ENCODE data around the gene EXOC4.

The EXOC4 gene

DNA sequence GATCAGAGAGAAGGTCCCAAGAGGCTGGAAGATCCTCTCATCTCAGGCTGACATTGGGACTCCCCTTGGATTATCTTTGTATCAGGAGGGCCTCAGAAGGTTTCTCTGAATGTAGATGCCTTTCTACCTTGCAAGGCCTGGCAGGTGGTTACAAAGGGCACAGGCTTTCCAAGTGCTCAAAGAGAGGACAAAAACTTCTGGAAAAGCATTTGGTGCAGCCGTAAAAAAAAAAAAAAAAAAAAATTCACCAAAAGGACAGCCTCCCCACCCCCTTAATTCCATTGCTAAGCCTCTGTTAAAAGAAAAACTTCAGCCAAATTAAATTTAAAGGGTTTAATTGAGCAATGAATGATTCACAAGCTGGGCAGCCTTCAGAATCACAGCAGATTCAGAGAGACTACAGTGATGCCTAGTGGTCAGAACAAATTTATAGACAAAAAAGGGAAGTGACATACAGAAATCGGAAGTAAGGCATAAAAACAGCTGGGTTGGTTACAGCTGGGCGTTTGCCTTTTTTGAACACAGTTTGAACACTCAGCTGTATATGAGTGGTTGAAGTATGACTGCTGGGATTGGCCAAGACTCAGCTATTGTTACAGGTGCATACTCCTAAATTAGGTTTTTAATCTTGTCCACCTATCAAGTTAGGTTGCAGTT lies 831.7 kb downstream of the EXOC4 start:
- Histone ChIP-seq H3K9ac (ENCODE audit: low read depth in 1 of 2, low read length in 2 of 2) (no peak overlapping the region), H3K9me3 (ENCODE audit: control insufficient read depth in 2 of 2, low read length in 2 of 2) (peaks cover 3 to 5% of the 10 kb centered on the region in 2 donors), H3K4me1 (ENCODE audit: control insufficient read depth in 2 of 2, insufficient read depth in 2 of 2, low read length in 2 of 2) (no peaks in the 10 kb centered on the region), H3K36me3 (ENCODE audit: control insufficient read depth in 2 of 2, insufficient read depth in 2 of 2, low read length in 2 of 2) (no peaks in the 10 kb centered on the region), H3K27me3 (ENCODE audit: control insufficient read depth in 2 of 2, insufficient read depth in 2 of 2, low read length in 2 of 2) (no peaks in the 10 kb centered on the region), H3K4me3 (ENCODE audit: low read length in 2 of 2) (no peak overlapping the region), H3K27ac (ENCODE audit: low read depth in 2 of 2, low read length in 2 of 2) (no peak overlapping the region)

DNA sequence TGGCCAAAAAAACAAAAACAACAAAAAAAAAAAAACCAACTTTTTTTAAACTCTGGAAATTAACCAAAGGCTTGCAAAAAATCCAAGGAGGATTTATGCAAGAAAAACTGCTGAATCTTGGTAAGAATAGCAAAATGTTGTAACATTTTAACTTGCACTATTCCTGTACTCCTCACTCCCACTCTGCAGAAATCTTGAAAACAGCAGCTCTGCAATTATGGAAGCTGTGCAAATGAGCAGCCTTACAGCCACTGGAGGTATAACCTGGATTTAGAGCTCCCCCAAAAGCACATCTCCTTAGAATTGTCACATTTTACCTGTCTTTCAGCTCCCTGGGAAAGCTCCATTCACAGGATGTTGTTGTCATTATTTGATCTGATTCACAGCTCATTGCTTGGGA lies 832.4 kb downstream of the EXOC4 start:
- no peaks in the 10 kb centered on the region for H3K36me3 ChIP-seq (ENCODE audit: control insufficient read depth in 2 of 2, insufficient read depth in 2 of 2, low read length in 2 of 2)
- peaks cover 3 to 6% of the 10 kb centered on the region in 2 donors for H3K9me3 ChIP-seq (ENCODE audit: control insufficient read depth in 2 of 2, low read length in 2 of 2)
- H3K27me3 ChIP-seq (ENCODE audit: control insufficient read depth in 2 of 2, insufficient read depth in 2 of 2, low read length in 2 of 2): no peaks in the 10 kb centered on the region
- no peak overlapping the region for H3K9ac ChIP-seq (ENCODE audit: low read depth in 1 of 2, low read length in 2 of 2)
- H3K4me1 ChIP-seq (ENCODE audit: control insufficient read depth in 2 of 2, insufficient read depth in 2 of 2, low read length in 2 of 2): no peaks in the 10 kb centered on the region
- no peak overlapping the region for H3K27ac ChIP-seq (ENCODE audit: low read depth in 2 of 2, low read length in 2 of 2)
- H3K4me3 ChIP-seq (ENCODE audit: low read length in 2 of 2): no peak overlapping the region

DNA sequence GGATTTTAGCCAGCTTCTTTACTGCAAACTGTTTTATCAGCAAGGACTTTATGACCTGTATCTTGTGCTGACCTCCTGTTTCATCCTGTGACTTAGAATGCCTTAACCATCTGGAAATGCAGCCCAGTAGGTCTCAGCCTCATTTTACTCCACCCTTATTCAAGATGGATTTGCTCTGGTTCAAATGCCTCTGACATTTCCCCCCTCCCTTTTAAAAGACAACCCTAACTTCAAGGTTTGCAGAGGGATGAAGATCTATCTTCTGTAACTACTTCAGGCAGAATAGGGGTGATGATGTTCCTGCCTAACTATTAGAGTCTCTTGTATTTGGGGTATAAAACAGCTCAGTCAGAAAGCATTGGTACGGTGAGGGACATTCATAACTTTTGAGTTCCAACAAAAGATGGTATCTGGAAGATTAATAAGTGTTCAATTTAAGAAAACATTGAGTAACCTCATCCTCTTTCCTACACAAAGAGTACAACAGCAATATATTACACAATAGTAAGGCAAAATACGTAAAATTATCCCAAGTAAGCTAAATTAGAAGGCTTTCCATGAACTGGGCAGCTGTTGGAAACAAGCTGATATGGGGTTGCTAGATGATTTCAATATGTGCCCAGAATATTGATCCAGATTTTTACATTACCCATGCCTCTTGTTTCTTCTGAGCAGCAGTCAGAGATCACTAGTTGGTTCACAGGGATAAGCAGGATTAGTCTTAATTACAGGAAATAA lies 834.3 kb downstream of the EXOC4 start:
- no peak overlapping the region for H3K27ac ChIP-seq (ENCODE audit: low read depth in 2 of 2, low read length in 2 of 2)
- H3K36me3 ChIP-seq (ENCODE audit: control insufficient read depth in 2 of 2, insufficient read depth in 2 of 2, low read length in 2 of 2): no peaks in the 10 kb centered on the region
- H3K4me1 ChIP-seq (ENCODE audit: control insufficient read depth in 2 of 2, insufficient read depth in 2 of 2, low read length in 2 of 2): no peaks in the 10 kb centered on the region
- H3K9me3 ChIP-seq (ENCODE audit: control insufficient read depth in 2 of 2, low read length in 2 of 2): peaks cover 3 to 6% of the 10 kb centered on the region in 2 donors
- H3K9ac ChIP-seq (ENCODE audit: low read depth in 1 of 2, low read length in 2 of 2): no peak overlapping the region
- no peak overlapping the region for H3K4me3 ChIP-seq (ENCODE audit: low read length in 2 of 2)
- no peaks in the 10 kb centered on the region for H3K27me3 ChIP-seq (ENCODE audit: control insufficient read depth in 2 of 2, insufficient read depth in 2 of 2, low read length in 2 of 2)

DNA sequence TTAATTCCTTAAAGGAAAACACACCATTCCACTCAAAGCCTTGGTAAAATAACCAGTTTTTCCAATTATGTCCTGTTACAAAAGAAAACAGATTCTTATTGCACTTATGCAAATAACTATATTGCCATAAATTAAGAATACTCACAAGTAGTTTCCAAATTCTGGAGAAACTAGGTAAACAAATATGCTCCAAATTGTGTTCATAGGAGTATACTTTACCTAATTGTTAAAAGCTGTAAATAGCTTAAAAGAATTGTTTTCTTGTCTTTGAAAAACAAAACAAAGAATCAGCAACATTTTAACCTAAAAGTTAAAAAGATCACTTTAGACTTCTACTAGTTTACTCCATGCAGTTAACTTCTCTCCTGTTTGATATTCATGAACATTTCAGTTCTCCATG lies 835.3 kb downstream of the EXOC4 start:
- H3K27ac ChIP-seq (ENCODE audit: low read depth in 2 of 2, low read length in 2 of 2): no peak overlapping the region
- H3K4me3 ChIP-seq (ENCODE audit: low read length in 2 of 2): no peak overlapping the region
- no peaks in the 10 kb centered on the region for H3K36me3 ChIP-seq (ENCODE audit: control insufficient read depth in 2 of 2, insufficient read depth in 2 of 2, low read length in 2 of 2)
- H3K9me3 ChIP-seq (ENCODE audit: control insufficient read depth in 2 of 2, low read length in 2 of 2): peaks cover 3 to 6% of the 10 kb centered on the region in 2 donors
- H3K9ac ChIP-seq (ENCODE audit: low read depth in 1 of 2, low read length in 2 of 2): no peak overlapping the region
- no peaks in the 10 kb centered on the region for H3K27me3 ChIP-seq (ENCODE audit: control insufficient read depth in 2 of 2, insufficient read depth in 2 of 2, low read length in 2 of 2)
- H3K4me1 ChIP-seq (ENCODE audit: control insufficient read depth in 2 of 2, insufficient read depth in 2 of 2, low read length in 2 of 2): no peaks in the 10 kb centered on the region

DNA sequence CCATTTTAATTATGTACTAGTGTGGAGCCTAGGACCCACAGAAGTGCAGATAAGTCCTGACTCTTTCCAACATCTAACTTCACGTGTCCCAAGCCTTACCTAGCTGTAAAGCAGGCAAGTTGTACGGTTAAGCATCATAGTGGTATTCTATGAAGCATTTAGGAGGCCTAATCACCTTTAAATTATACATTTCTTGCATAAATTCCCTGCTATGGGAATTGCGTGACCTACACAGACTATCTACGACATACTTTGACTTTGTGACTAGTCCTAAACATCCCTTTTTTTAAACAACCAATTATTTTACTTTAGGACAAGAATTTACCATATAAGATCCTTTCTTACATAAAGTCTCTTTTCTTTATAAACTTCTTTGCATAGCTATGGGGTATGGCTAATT lies 836.6 kb downstream of the EXOC4 start:
- Histone ChIP-seq H3K27me3 (ENCODE audit: control insufficient read depth in 2 of 2, insufficient read depth in 2 of 2, low read length in 2 of 2) (no peaks in the 10 kb centered on the region), H3K4me3 (ENCODE audit: low read length in 2 of 2) (no peak overlapping the region), H3K36me3 (ENCODE audit: control insufficient read depth in 2 of 2, insufficient read depth in 2 of 2, low read length in 2 of 2) (no peaks in the 10 kb centered on the region), H3K4me1 (ENCODE audit: control insufficient read depth in 2 of 2, insufficient read depth in 2 of 2, low read length in 2 of 2) (no peaks in the 10 kb centered on the region), H3K9ac (ENCODE audit: low read depth in 1 of 2, low read length in 2 of 2) (no peak overlapping the region), H3K9me3 (ENCODE audit: control insufficient read depth in 2 of 2, low read length in 2 of 2) (peaks cover 3 to 6% of the 10 kb centered on the region in 2 donors), H3K27ac (ENCODE audit: low read depth in 2 of 2, low read length in 2 of 2) (no peak overlapping the region)

DNA sequence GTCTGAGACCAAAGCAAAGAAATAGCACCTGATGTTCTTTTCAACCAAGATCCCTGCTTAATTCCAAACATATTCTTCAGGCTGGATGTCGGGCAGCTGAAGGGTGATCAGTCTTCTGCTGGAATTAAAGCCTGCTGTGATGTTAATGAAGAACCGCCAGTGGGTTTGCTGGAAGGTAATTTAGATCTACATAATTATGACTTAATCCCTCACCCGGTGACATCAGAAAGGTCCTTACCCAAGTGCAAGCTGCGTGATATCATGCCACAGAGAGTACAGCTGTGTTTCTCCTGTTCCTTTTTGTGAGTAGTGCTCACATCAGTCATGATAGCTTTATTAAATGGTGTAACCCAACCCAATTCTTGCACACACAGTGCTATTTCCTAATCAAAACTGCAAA lies 845.2 kb downstream of the EXOC4 start:
- no peaks in the 10 kb centered on the region for H3K4me1 ChIP-seq (ENCODE audit: control insufficient read depth in 2 of 2, insufficient read depth in 2 of 2, low read length in 2 of 2)
- H3K9ac ChIP-seq (ENCODE audit: low read depth in 1 of 2, low read length in 2 of 2): no peak overlapping the region
- no peak overlapping the region for H3K4me3 ChIP-seq (ENCODE audit: low read length in 2 of 2)
- no peak overlapping the region for H3K27ac ChIP-seq (ENCODE audit: low read depth in 2 of 2, low read length in 2 of 2)
- H3K36me3 ChIP-seq (ENCODE audit: control insufficient read depth in 2 of 2, insufficient read depth in 2 of 2, low read length in 2 of 2): no peaks in the 10 kb centered on the region
- no peaks in the 10 kb centered on the region for H3K9me3 ChIP-seq (ENCODE audit: control insufficient read depth in 2 of 2, low read length in 2 of 2)
- no peaks in the 10 kb centered on the region for H3K27me3 ChIP-seq (ENCODE audit: control insufficient read depth in 2 of 2, insufficient read depth in 2 of 2, low read length in 2 of 2)

DNA sequence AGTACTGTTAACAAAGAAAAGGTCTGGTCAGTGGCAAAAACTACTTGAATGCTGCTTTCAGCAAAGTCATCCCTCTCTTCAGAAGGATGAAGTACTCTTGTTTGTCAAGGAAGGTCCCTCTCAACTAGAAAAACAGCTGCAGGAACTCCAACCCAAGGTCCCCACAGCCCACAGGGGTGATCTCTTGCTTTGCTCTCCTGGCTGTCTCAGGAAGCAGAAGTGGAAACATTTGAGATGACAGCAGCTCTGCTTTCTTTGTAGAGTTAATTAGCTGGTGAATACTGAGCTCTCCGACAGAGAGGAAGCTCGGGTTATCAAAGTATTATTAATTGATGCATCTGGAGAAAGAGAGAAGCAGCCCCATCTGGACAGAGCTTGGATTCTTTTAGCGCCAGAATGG lies 848.8 kb downstream of the EXOC4 start:
- Histone ChIP-seq H3K36me3 (ENCODE audit: control insufficient read depth in 2 of 2, insufficient read depth in 2 of 2, low read length in 2 of 2) (no peaks in the 10 kb centered on the region), H3K9ac (ENCODE audit: low read depth in 1 of 2, low read length in 2 of 2) (no peak overlapping the region), H3K9me3 (ENCODE audit: control insufficient read depth in 2 of 2, low read length in 2 of 2) (no peaks in the 10 kb centered on the region), H3K27me3 (ENCODE audit: control insufficient read depth in 2 of 2, insufficient read depth in 2 of 2, low read length in 2 of 2) (no peaks in the 10 kb centered on the region), H3K4me1 (ENCODE audit: control insufficient read depth in 2 of 2, insufficient read depth in 2 of 2, low read length in 2 of 2) (no peaks in the 10 kb centered on the region), H3K27ac (ENCODE audit: low read depth in 2 of 2, low read length in 2 of 2) (no peak overlapping the region), H3K4me3 (ENCODE audit: low read length in 2 of 2) (no peak overlapping the region)

DNA sequence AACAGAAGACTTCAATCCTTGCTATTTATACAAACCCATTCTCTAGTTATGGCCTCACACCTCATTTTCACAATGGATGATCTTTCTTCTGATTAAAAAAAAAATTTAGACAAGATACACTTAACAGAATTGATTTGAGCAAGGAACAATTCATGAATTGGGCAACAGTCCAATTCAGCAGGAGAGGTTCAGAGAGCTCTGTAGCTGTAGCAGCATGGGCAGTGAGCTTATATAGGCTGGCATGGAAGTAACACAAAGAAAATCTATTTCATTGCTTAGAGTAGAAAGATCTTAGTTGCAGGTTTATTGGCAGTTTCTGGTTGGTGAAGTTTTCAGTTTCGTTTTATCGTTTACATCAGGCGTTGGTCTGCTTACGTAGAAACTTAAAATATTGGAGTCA lies 851.3 kb downstream of the EXOC4 start:
- no peaks in the 10 kb centered on the region for H3K36me3 ChIP-seq (ENCODE audit: control insufficient read depth in 2 of 2, insufficient read depth in 2 of 2, low read length in 2 of 2)
- H3K4me3 ChIP-seq (ENCODE audit: low read length in 2 of 2): no peak overlapping the region
- no peaks in the 10 kb centered on the region for H3K4me1 ChIP-seq (ENCODE audit: control insufficient read depth in 2 of 2, insufficient read depth in 2 of 2, low read length in 2 of 2)
- no peak overlapping the region for H3K9ac ChIP-seq (ENCODE audit: low read depth in 1 of 2, low read length in 2 of 2)
- no peaks in the 10 kb centered on the region for H3K9me3 ChIP-seq (ENCODE audit: control insufficient read depth in 2 of 2, low read length in 2 of 2)
- H3K27me3 ChIP-seq (ENCODE audit: control insufficient read depth in 2 of 2, insufficient read depth in 2 of 2, low read length in 2 of 2): no peaks in the 10 kb centered on the region
- H3K27ac ChIP-seq (ENCODE audit: low read depth in 2 of 2, low read length in 2 of 2): no peak overlapping the region

DNA sequence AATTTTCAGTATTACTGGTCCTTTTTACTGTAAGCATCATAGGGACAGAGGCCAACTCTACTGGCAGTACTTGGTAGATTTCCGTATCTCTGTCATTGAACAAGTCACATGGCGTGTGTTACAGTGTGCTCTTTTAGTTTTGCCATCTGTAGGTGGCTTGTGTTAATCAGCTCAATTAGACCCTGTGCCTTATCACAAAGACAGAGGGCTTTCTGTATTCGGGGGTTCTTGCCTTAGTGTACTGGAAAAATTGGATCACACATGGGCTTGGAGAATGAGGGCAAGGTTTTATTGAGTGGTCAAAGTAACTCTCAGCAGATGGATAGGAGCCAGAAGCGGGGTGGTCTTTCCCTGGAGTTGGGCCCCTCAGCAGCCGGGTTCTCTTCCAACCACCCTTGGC lies 853.0 kb downstream of the EXOC4 start:
- H3K9me3 ChIP-seq (ENCODE audit: control insufficient read depth in 2 of 2, low read length in 2 of 2): no peaks in the 10 kb centered on the region
- H3K36me3 ChIP-seq (ENCODE audit: control insufficient read depth in 2 of 2, insufficient read depth in 2 of 2, low read length in 2 of 2): no peaks in the 10 kb centered on the region
- H3K27me3 ChIP-seq (ENCODE audit: control insufficient read depth in 2 of 2, insufficient read depth in 2 of 2, low read length in 2 of 2): no peaks in the 10 kb centered on the region
- no peak overlapping the region for H3K9ac ChIP-seq (ENCODE audit: low read depth in 1 of 2, low read length in 2 of 2)
- H3K4me3 ChIP-seq (ENCODE audit: low read length in 2 of 2): no peak overlapping the region
- no peaks in the 10 kb centered on the region for H3K4me1 ChIP-seq (ENCODE audit: control insufficient read depth in 2 of 2, insufficient read depth in 2 of 2, low read length in 2 of 2)
- no peak overlapping the region for H3K27ac ChIP-seq (ENCODE audit: low read depth in 2 of 2, low read length in 2 of 2)

DNA sequence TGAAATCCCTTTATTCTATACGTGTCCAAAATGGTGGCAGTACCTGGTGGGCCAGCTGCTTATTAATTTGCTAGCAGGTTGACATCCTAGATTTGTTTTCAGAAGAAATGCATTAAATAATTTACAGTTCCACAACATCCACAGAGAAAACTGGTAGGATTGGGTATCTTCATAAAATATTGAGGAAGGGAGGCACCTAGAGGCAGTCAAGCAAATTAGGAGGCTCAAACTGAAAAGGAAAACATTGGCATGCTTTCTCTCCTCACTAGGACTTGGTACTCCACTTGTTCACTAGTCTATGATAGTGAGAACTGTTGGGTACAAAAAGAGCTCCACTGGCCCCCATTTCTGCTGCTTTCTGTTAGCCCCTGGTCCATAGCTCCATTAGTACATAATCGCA lies 855.9 kb downstream of the EXOC4 start:
- Histone ChIP-seq H3K9ac (ENCODE audit: low read depth in 1 of 2, low read length in 2 of 2) (no peak overlapping the region), H3K9me3 (ENCODE audit: control insufficient read depth in 2 of 2, low read length in 2 of 2) (no peaks in the 10 kb centered on the region), H3K27ac (ENCODE audit: low read depth in 2 of 2, low read length in 2 of 2) (no peak overlapping the region), H3K4me3 (ENCODE audit: low read length in 2 of 2) (no peak overlapping the region), H3K36me3 (ENCODE audit: control insufficient read depth in 2 of 2, insufficient read depth in 2 of 2, low read length in 2 of 2) (no peaks in the 10 kb centered on the region), H3K4me1 (ENCODE audit: control insufficient read depth in 2 of 2, insufficient read depth in 2 of 2, low read length in 2 of 2) (no peaks in the 10 kb centered on the region), H3K27me3 (ENCODE audit: control insufficient read depth in 2 of 2, insufficient read depth in 2 of 2, low read length in 2 of 2) (no peaks in the 10 kb centered on the region)
